SK-N-SH (cell line): ENCODE results near the gene DPY19L2.
"Not testable (repeated sequence)": the region's sequence is repeated elsewhere in the genome, so short reads cannot be mapped to it uniquely, and the experiment has no call there.

Experiments
- CHD2 ChIP-seq: fragments of 150-350 bp; IDR thresholded peaks from 2 replicates; pipeline ENCODE4 v1.6.1; 2018; ENCODE audit warnings: low read length; ENCODE audit not compliant: partially characterized antibody
- EP300 ChIP-seq, 2 experiments: IDR thresholded peaks; 2 replicates each; pipeline versions ENCODE4 v1.4.0 to v1.6.1; 2012; ENCODE audit warnings: borderline replicate concordance in 1 of 2, low read depth in 1 of 2, low read length in 1 of 2
- EZH2phosphoT487 ChIP-seq: fragments of 200-600 bp; sonication (generic); IDR thresholded peaks from 2 replicates; pipeline ENCODE4 v1.6.1; 2017; ENCODE audit warnings: low read depth, mixed run types, mild to moderate bottlenecking, antibody characterized with exemption, moderate library complexity, borderline replicate concordance
- FOXM1 ChIP-seq: IDR thresholded peaks from 2 replicates; pipeline ENCODE4 v1.4.0; 2012; ENCODE audit warnings: low read depth, mild to moderate bottlenecking
- POLR2AphosphoS5 ChIP-seq: IDR thresholded peaks from 2 replicates; pipeline ENCODE4 v1.6.1; 2012; ENCODE audit warnings: low read depth, low read length
- RCOR1 ChIP-seq: fragments of 150-350 bp; IDR thresholded peaks from 2 replicates; pipeline ENCODE4 v1.6.1; 2017; ENCODE audit warnings: antibody characterized with exemption, low read length
- RXRA ChIP-seq: IDR thresholded peaks from 2 replicates; pipeline ENCODE4 v1.4.0; 2012; ENCODE audit warnings: low read depth, mild to moderate bottlenecking, borderline replicate concordance
- TF ChIP-seq, protein P1 (sequence below): fragments of 200-600 bp; sonication (generic); IDR thresholded peaks from 2 replicates; pipeline ENCODE4 v1.6.1; 2017; ENCODE audit warnings: antibody characterized with exemption, mild to moderate bottlenecking, moderate library complexity
- TF ChIP-seq, protein P2 (sequence below): IDR thresholded peaks from 2 replicates; pipeline ENCODE4 v1.4.0; 2012; ENCODE audit warnings: low read depth
- TF ChIP-seq, protein P3 (sequence below): IDR thresholded peaks from 2 replicates; pipeline ENCODE4 v1.6.1; 2012; ENCODE audit warnings: mild to moderate bottlenecking, low read depth, low read length, moderate library complexity

DNA sequence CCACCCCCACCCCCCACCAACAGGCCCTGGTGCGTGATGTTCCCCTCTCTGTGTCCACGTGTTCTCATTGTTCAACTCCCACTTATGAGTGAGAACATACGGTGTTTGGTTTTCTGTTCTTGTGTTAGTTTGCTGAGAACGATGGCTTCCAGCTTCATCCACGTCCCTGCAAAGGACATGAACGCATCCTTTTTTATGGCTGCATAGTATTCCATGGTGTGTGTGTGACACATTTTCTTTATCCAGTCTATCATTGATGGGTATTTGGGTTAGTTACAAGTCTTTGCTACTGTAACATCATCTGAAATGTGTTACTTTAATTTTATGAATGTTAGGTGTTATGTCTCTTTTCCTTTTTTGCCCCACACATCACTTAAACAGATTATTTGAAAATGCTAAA is 109.8 kb downstream of the DPY19L2 start:
- TF ChIP-seq, protein P1, sequence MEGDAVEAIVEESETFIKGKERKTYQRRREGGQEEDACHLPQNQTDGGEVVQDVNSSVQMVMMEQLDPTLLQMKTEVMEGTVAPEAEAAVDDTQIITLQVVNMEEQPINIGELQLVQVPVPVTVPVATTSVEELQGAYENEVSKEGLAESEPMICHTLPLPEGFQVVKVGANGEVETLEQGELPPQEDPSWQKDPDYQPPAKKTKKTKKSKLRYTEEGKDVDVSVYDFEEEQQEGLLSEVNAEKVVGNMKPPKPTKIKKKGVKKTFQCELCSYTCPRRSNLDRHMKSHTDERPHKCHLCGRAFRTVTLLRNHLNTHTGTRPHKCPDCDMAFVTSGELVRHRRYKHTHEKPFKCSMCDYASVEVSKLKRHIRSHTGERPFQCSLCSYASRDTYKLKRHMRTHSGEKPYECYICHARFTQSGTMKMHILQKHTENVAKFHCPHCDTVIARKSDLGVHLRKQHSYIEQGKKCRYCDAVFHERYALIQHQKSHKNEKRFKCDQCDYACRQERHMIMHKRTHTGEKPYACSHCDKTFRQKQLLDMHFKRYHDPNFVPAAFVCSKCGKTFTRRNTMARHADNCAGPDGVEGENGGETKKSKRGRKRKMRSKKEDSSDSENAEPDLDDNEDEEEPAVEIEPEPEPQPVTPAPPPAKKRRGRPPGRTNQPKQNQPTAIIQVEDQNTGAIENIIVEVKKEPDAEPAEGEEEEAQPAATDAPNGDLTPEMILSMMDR, result not testable (repeated sequence)
- TF ChIP-seq POLR2AphosphoS5; RXRA; CHD2; FOXM1; EP300 (IDR thresholded peaks at IDR 0.05; ENCODE audit: borderline replicate concordance in 1 of 2, low read depth in 1 of 2, low read length in 1 of 2); RCOR1; EZH2phosphoT487: not testable (repeated sequence)
- TF ChIP-seq, protein P2, sequence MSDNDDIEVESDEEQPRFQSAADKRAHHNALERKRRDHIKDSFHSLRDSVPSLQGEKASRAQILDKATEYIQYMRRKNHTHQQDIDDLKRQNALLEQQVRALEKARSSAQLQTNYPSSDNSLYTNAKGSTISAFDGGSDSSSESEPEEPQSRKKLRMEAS, result not testable (repeated sequence)
- TF ChIP-seq, protein P3, sequence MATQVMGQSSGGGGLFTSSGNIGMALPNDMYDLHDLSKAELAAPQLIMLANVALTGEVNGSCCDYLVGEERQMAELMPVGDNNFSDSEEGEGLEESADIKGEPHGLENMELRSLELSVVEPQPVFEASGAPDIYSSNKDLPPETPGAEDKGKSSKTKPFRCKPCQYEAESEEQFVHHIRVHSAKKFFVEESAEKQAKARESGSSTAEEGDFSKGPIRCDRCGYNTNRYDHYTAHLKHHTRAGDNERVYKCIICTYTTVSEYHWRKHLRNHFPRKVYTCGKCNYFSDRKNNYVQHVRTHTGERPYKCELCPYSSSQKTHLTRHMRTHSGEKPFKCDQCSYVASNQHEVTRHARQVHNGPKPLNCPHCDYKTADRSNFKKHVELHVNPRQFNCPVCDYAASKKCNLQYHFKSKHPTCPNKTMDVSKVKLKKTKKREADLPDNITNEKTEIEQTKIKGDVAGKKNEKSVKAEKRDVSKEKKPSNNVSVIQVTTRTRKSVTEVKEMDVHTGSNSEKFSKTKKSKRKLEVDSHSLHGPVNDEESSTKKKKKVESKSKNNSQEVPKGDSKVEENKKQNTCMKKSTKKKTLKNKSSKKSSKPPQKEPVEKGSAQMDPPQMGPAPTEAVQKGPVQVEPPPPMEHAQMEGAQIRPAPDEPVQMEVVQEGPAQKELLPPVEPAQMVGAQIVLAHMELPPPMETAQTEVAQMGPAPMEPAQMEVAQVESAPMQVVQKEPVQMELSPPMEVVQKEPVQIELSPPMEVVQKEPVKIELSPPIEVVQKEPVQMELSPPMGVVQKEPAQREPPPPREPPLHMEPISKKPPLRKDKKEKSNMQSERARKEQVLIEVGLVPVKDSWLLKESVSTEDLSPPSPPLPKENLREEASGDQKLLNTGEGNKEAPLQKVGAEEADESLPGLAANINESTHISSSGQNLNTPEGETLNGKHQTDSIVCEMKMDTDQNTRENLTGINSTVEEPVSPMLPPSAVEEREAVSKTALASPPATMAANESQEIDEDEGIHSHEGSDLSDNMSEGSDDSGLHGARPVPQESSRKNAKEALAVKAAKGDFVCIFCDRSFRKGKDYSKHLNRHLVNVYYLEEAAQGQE, result not testable (repeated sequence)
